Upper lobe of right lung (tissue), 1 donor: ENCODE measurements around the gene XAF1. TPM values are rescaled to one million over a fixed set of nuclear protein-coding genes. Genes with fewer than 3 reads are reported as not detected.
"Not testable (repeated sequence)": the region's sequence is repeated elsewhere in the genome, so short reads cannot be mapped to it uniquely, and the experiment has no call there.

Experiments
- ATAC-seq: fragments of 200-7000 bp; cut with Tn5 transposase; one replicate; pipeline ENCODE4 v1.9.1; 2020; ENCODE audit warnings: mild to moderate bottlenecking, moderate library complexity
- DNase-seq: peaks from one replicate; pipeline ENCODE4 v3.0.0-alpha.2; 2020
- H3K27ac ChIP-seq: fragments of 200-600 bp; one replicate; pipeline ENCODE4 v1.8.0; 2022
- H3K27me3 ChIP-seq: fragments of 200-600 bp; one replicate; pipeline ENCODE4 v1.8.0; 2022; ENCODE audit warnings: mild to moderate bottlenecking
- H3K36me3 ChIP-seq: fragments of 200-600 bp; one replicate; pipeline ENCODE4 v1.8.0; 2022
- H3K4me1 ChIP-seq: fragments of 200-600 bp; one replicate; pipeline ENCODE4 v1.8.0; 2022
- H3K4me3 ChIP-seq: fragments of 200-600 bp; one replicate; pipeline ENCODE4 v1.8.0; 2022; ENCODE audit warnings: mild to moderate bottlenecking
- H3K9me3 ChIP-seq: fragments of 200-600 bp; one replicate; pipeline ENCODE4 v1.8.0; 2022
- CTCF ChIP-seq: fragments of 200-600 bp; IDR thresholded peaks from one replicate; pipeline ENCODE4 v1.8.0; 2022; ENCODE audit warnings: antibody characterized with exemption
- intact Hi-C: fragments of 100-400 bp; cut with DNase I; formaldehyde crosslinking; loops from one replicate; pipeline ENCODE4 v1.11.0; 2022
- total RNA-seq: library from RNA; stranded (reverse); fragmentation: NEBNext Ultra II Directional; extraction: Animal tissue kit (Norgen Biotek cat#: 25700); gene quantifications from one replicate; pipeline ENCODE4 v1.2.1, GENCODE V29; 2021
- donor health status: DM: no; HTN: yes; CAD: no; lungs with severe emphysema.

Gene XAF1
- total RNA-seq, 1 donor from 2014 or later, result 89.0 TPM

GRCh38 chr17:6729531-6729930 is 26.3 kb upstream of the XAF1 start:
- H3K4me3 ChIP-seq, result no peak overlapping the region
- H3K4me1 ChIP-seq, result no peaks in the 10 kb centered on the region
- H3K27ac ChIP-seq, result no peak overlapping the region
- no peaks in the 10 kb centered on the region for H3K27me3 ChIP-seq
- no peak for ATAC-seq
- no peaks in the 10 kb centered on the region for H3K9me3 ChIP-seq
- TF ChIP-seq CTCF, result no peak
- intact Hi-C loops, result loop anchor here (10.0 kb wide), 1 partner anchor 65 kb away; no protein-coding TSS in a partner anchor
- H3K36me3 ChIP-seq, result no peaks in the 10 kb centered on the region
- DNase-seq, result no peak

- H3K4me1 ChIP-seq, DNase-seq, intact Hi-C loops, H3K36me3 ChIP-seq, H3K4me3 ChIP-seq, H3K27me3 ChIP-seq, H3K9me3 ChIP-seq, ATAC-seq, H3K27ac ChIP-seq: not testable (repeated sequence)
Measured at GRCh38 chr17:6746665-6747064, 9.2 kb upstream of the XAF1 start.

GRCh38 chr17:6748617-6749016 is 7.2 kb upstream of the XAF1 start:
- ATAC-seq (no peak), DNase-seq (no peak)
- no peak overlapping the region for H3K27ac ChIP-seq
- H3K9me3 ChIP-seq, result no peaks in the 10 kb centered on the region
- peaks cover 20% of the 10 kb centered on the region for H3K4me1 ChIP-seq
- no peak overlapping the region for H3K4me3 ChIP-seq
- intact Hi-C loops, result no loop called here
- TF ChIP-seq CTCF, result no peak
- no peaks in the 10 kb centered on the region for H3K27me3 ChIP-seq
- H3K36me3 ChIP-seq, result no peaks in the 10 kb centered on the region

GRCh38 chr17:6749519-6749918 is 6.3 kb upstream of the XAF1 start:
- no peak for ATAC-seq
- peaks cover 26% of the 10 kb centered on the region for H3K4me1 ChIP-seq
- no peaks in the 10 kb centered on the region for H3K27me3 ChIP-seq
- H3K27ac ChIP-seq, result no peak overlapping the region
- H3K4me3 ChIP-seq, result no peak overlapping the region
- no peak for DNase-seq
- TF ChIP-seq CTCF, result no peak
- H3K9me3 ChIP-seq, result no peaks in the 10 kb centered on the region
- H3K36me3 ChIP-seq, result no peaks in the 10 kb centered on the region
- intact Hi-C loops, result no loop called here

- intact Hi-C loops, result no loop called here
- H3K36me3 ChIP-seq, result no peaks in the 10 kb centered on the region
- no peak overlapping the region for H3K4me3 ChIP-seq
- H3K27ac ChIP-seq, result peak overlapping the region; percentile 83
- no peaks in the 10 kb centered on the region for H3K9me3 ChIP-seq
- DNase-seq (no peak), ATAC-seq (peak; percentile 79)
- H3K4me1 ChIP-seq, result peaks cover 39% of the 10 kb centered on the region
- no peaks in the 10 kb centered on the region for H3K27me3 ChIP-seq
- no peak for TF ChIP-seq CTCF
Measured at GRCh38 chr17:6752068-6752909, 3.6 kb upstream of the XAF1 start.

GRCh38 chr17:6753006-6753445 is 2.8 kb upstream of the XAF1 start:
- no peaks in the 10 kb centered on the region for H3K9me3 ChIP-seq
- TF ChIP-seq CTCF, result no peak
- peak overlapping the region; percentile 83 for H3K27ac ChIP-seq
- no peak overlapping the region for H3K4me3 ChIP-seq
- H3K4me1 ChIP-seq, result peaks cover 46% of the 10 kb centered on the region
- intact Hi-C loops, result no loop called here
- no peaks in the 10 kb centered on the region for H3K36me3 ChIP-seq
- DNase-seq, result no peak
- ATAC-seq, result peak; percentile 49
- H3K27me3 ChIP-seq, result no peaks in the 10 kb centered on the region
